DMS53 (cell line): ENCODE results near the gene SLC41A1.

ENCODE experiments used
- DNase-seq: peaks from one replicate; lab custom pipeline; 2025; lab: John Stamatoyannopoulos, UW

The SLC41A1 gene

GRCh38 chr1:205751036-205751651, 61.9 kb downstream of the SLC41A1 start:
- DNase-seq, result no peak

- DNase-seq, result peak; percentile 100
These were observed 62.6 kb downstream of the SLC41A1 start, which contains the start of gene NUCKS1 for GRCh38 chr1:205750138-205751035. NUCKS1 (minus strand) TSS chr1:205750182; CDS start chr1:205749973, 209 bp downstream.

- peak; percentile 99 for DNase-seq
These were observed 63.5 kb downstream of the SLC41A1 start for GRCh38 chr1:205749234-205750137.

- DNase-seq, result peak; percentile 94
These were observed 64.4 kb downstream of the SLC41A1 start for GRCh38 chr1:205748403-205749233.

- DNase-seq, result no peak
These were observed 66.1 kb downstream of the SLC41A1 start for GRCh38 chr1:205746757-205747412.

GRCh38 chr1:205744403-205744802, 68.6 kb downstream of the SLC41A1 start:
- DNase-seq, result no peak

GRCh38 chr1:205743977-205744376, 69.0 kb downstream of the SLC41A1 start:
- DNase-seq, result no peak

- no peak for DNase-seq
These were observed 71.3 kb downstream of the SLC41A1 start for GRCh38 chr1:205741681-205742080.

GRCh38 chr1:205739348-205740160, 73.4 kb downstream of the SLC41A1 start:
- peak; percentile 27 for DNase-seq
